Heart left ventricle (tissue), 16 donors: Measurements from ENCODE around the gene TMEM271. TPM values are rescaled to one million over a fixed set of nuclear protein-coding genes. Genes with fewer than 3 reads are reported as not detected.

ENCODE experiments used
- ATAC-seq, 4 donors: fragments of 200-7000 bp; cut with Tn5 transposase; one replicate each; pipeline ENCODE4 v1.9.1; 2020 to 2022; ENCODE audit warnings: moderate library complexity in 4 of 4, mild to moderate bottlenecking in 3 of 4, moderate number of reproducible peaks in 1 of 4
- DNase-seq, 5 donors: peaks; one replicate each; pipeline ENCODE4 v3.0.0-alpha.2; 2020
- H3K27ac ChIP-seq, 12 donors: fragments of 200-600 bp; sonication (generic) in 4 of 12; one replicate each; pipeline versions ENCODE4 v1.5.0 to v1.8.0; 2016 to 2022; ENCODE audit warnings: mild to moderate bottlenecking in 2 of 12
- H3K27me3 ChIP-seq, 9 donors: fragments of 200-600 bp; sonication (generic) in 2 of 9; one replicate each; pipeline versions ENCODE4 v1.5.1 to v1.8.0; 2016 to 2022; ENCODE audit warnings: mild to moderate bottlenecking in 3 of 9
- H3K36me3 ChIP-seq, 9 donors: fragments of 200-600 bp; sonication (generic) in 2 of 9; one replicate each; pipeline versions ENCODE4 v1.5.0 to v1.8.0; 2018 to 2022; ENCODE audit warnings: mild to moderate bottlenecking in 2 of 9
- H3K4me1 ChIP-seq, 12 donors: fragments of 200-600 bp; sonication (generic) in 4 of 12; one replicate each; pipeline versions ENCODE4 v1.5.0 to v1.8.0; 2016 to 2022; ENCODE audit warnings: mild to moderate bottlenecking in 3 of 12
- H3K4me3 ChIP-seq, 12 donors: fragments of 200-600 bp; sonication (generic) in 4 of 12; one replicate each; pipeline versions ENCODE4 v1.5.0 to v1.8.0; 2017 to 2022; ENCODE audit warnings: mild to moderate bottlenecking in 9 of 12, moderate library complexity in 4 of 12
- H3K9me3 ChIP-seq, 12 donors: fragments of 200-600 bp; sonication (generic) in 4 of 12; one replicate each; pipeline versions ENCODE4 v1.5.0 to v1.8.0; 2016 to 2022; ENCODE audit warnings: mild to moderate bottlenecking in 1 of 12
- CTCF ChIP-seq, 12 donors: fragments of 200-600 bp; sonication (generic) in 4 of 12; IDR thresholded peaks; one replicate each; pipeline versions ENCODE4 v1.5.0 to v1.8.0; 2018 to 2022; ENCODE audit warnings: antibody characterized with exemption in 12 of 12, mild to moderate bottlenecking in 5 of 12
- POLR2A ChIP-seq, 2 donors: fragments of 450-650 bp; IDR thresholded peaks; one replicate each; pipeline ENCODE4 v1.6.1; 2017; ENCODE audit warnings: antibody characterized with exemption in 2 of 2, mild to moderate bottlenecking in 2 of 2, moderate library complexity in 2 of 2
- WGBS, 4 donors: extraction: QIAGEN DNeasy Blood & Tissue Kit in 2 of 4; methylation state at CpG; one replicate each; pipeline versions ENCODE4 v1.1.5 to v1.1.7; 2013 to 2018; 5-methylcytosine and 5-hydroxymethylcytosine counted together
- intact Hi-C, 10 donors: fragments of 100-400 bp; cut with DNase I; formaldehyde crosslinking; loops; one replicate each; pipeline versions ENCODE4 v1.11.1 to v1.14.2; 2022
- polyA plus RNA-seq, 2 donors: library from polyadenylated mRNA; stranded (reverse); fragments of 200-250 nt; gene quantifications; one replicate each; pipeline ENCODE4 v1.2.3, GENCODE V29; 2013
- total RNA-seq, 9 donors: library from RNA; depleted of rRNA in 2 of 9; stranded (reverse); fragments of >200 nt in 2 of 9; fragmentation: NEBNext Ultra II Directional in 3 of 9; extraction: Animal tissue kit (Norgen Biotek cat#: 25700) in 3 of 9; gene quantifications; one replicate each; pipeline versions ENCODE4 v1.1.0 to v1.2.4, GENCODE V29; 2016 to 2023
- donor health status: ischemic (EF 13 %, LVEDD 7.1; RV severe dilation, severe dysfunction).
- donor health status: healthy with polysubstance abuse.
- donor health status: DM: no; HTN: yes; CAD: no.
- donor health status: DM: no; HTN: no; CAD: no.
- donor health status: ischemic (EF 25% LVEDD 6.9; RV normal size, moderate dysfunction).
- donor health status: ischemic (EF 25% LVEDD 5.7; RV mildly dilated, moderate dysfunction).
- donor health status: healthy.
- donor health status: DM: yes; HTN: yes; CAD: no.
- donor health status: ischemic (EF 35%, LVEDD 5.7; RV mildly dilated, moderate dysfunction).
- donor health status: nonischemic (EF 11% LVEDD 7.7; RV severe dilation, severe dysfunction).
- donor health status: DM: yes; HTN: yes; CAD: no.
- donor health status: PGD.
- donor health status: ischemic (EF 29% LVEDD 5.4; RV normal size, mild dysfunction).
- donor health status: nonischemic (EF 23%, LVEDD 6.1; RV moderate dilation, normal function).

TMEM271 gene
- total and polyA plus RNA-seq, 11 donors, result not detected

GRCh38 chr4:573122-573892 lies 2.8 kb downstream of the TMEM271 start:
- TF ChIP-seq POLR2A (IDR thresholded peaks at IDR 0.05), result no peak
- no peak for TF ChIP-seq CTCF (IDR thresholded peaks at IDR 0.05)
- no peak overlapping the region for H3K4me3 ChIP-seq
- 64 to 74% (median 66%) methylated on average over 7 to 8 of the region's 8 CpGs for WGBS, 4 donors
- no peaks in the 10 kb centered on the region for H3K9me3 ChIP-seq
- peaks cover 17 to 84% (median 62%) of the 10 kb centered on the region in 9 donors for H3K27me3 ChIP-seq
- ATAC-seq (no peak), DNase-seq (no peak)
- intact Hi-C loops, result no loop called here
- H3K36me3 ChIP-seq, result no peaks in the 10 kb centered on the region
- H3K4me1 ChIP-seq, result peaks cover 0 to 33% (median 3%) of the 10 kb centered on the region in 12 donors
- H3K27ac ChIP-seq, result no peak overlapping the region

GRCh38 chr4:572594-572993 lies 3.5 kb downstream of the TMEM271 start:
- no peaks in the 10 kb centered on the region for H3K9me3 ChIP-seq
- TF ChIP-seq POLR2A (IDR thresholded peaks at IDR 0.05), result no peak
- H3K36me3 ChIP-seq, result no peaks in the 10 kb centered on the region
- peaks cover 17 to 77% (median 55%) of the 10 kb centered on the region in 9 donors for H3K27me3 ChIP-seq
- ATAC-seq (no peak), DNase-seq (no peak)
- H3K27ac ChIP-seq, result no peak overlapping the region
- intact Hi-C loops, result no loop called here
- no peak overlapping the region for H3K4me3 ChIP-seq
- WGBS, 4 donors, result 80 to 84% (median 81%) methylated on average over 6 of the region's 6 CpGs
- H3K4me1 ChIP-seq, result peaks cover 0 to 28% (median 3%) of the 10 kb centered on the region in 12 donors

GRCh38 chr4:571838-572572 lies 4.1 kb downstream of the TMEM271 start:
- no peaks in the 10 kb centered on the region for H3K9me3 ChIP-seq
- peaks cover 0 to 22% (median 1%) of the 10 kb centered on the region in 12 donors for H3K4me1 ChIP-seq
- ATAC-seq, result peak in 1 of 4 donors; percentile 9
- no peaks in the 10 kb centered on the region for H3K36me3 ChIP-seq
- DNase-seq, result no peak
- intact Hi-C loops, result no loop called here
- 82 to 86% (median 84%) methylated on average over 29 of the region's 29 CpGs for WGBS, 4 donors
- no peak for TF ChIP-seq CTCF (IDR thresholded peaks at IDR 0.05)
- no peak for TF ChIP-seq POLR2A (IDR thresholded peaks at IDR 0.05)
- peaks cover 17 to 71% (median 49%) of the 10 kb centered on the region in 9 donors for H3K27me3 ChIP-seq
- H3K27ac ChIP-seq, result no peak overlapping the region
- no peak overlapping the region for H3K4me3 ChIP-seq

GRCh38 chr4:570754-571153 lies 5.3 kb downstream of the TMEM271 start:
- no peak for DNase-seq
- H3K9me3 ChIP-seq, result no peaks in the 10 kb centered on the region
- no peak for ATAC-seq
- no peak overlapping the region for H3K4me3 ChIP-seq
- no peaks in the 10 kb centered on the region for H3K36me3 ChIP-seq
- H3K27me3 ChIP-seq, result peaks cover 17 to 65% (median 48%) of the 10 kb centered on the region in 9 donors
- intact Hi-C loops, result no loop called here
- no peak for TF ChIP-seq POLR2A (IDR thresholded peaks at IDR 0.05)
- no peak for TF ChIP-seq CTCF (IDR thresholded peaks at IDR 0.05)
- no peak overlapping the region for H3K27ac ChIP-seq
- 63 to 70% (median 66%) methylated on average over 11 of the region's 11 CpGs for WGBS, 4 donors
- H3K4me1 ChIP-seq, result peaks cover 0 to 14% (median 1%) of the 10 kb centered on the region in 12 donors
